Gastrocnemius medialis (tissue), 4 donors: ENCODE results near the gene WDR77. TPM values are rescaled to one million over a fixed set of nuclear protein-coding genes. Genes with fewer than 3 reads are reported as not detected.

Experiments
- ATAC-seq, 2 donors: fragments of 150-250 bp; one replicate each; pipeline ENCODE4 v1.9.1; 2016
- DNase-seq, 2 donors: peaks; one replicate each; pipeline ENCODE4 v3.0.0-alpha.2; 2019
- H3K27ac ChIP-seq, 4 donors: fragments of 200-600 bp; sonication (generic); 1 replicate in 1 of 4; 2 replicates in 3 of 4; pipeline ENCODE4 v1.5.1; 2016 to 2018; ENCODE audit warnings: mild to moderate bottlenecking in 2 of 4, moderate library complexity in 1 of 4
- H3K27me3 ChIP-seq, 3 donors: fragments of 200-600 bp; sonication (generic) in 2 of 3; 1 replicate in 1 of 3; 2 replicates in 2 of 3; pipeline versions ENCODE4 v1.5.1 to v1.6.0; 2016 to 2019; ENCODE audit warnings: mild to moderate bottlenecking in 1 of 3, moderate library complexity in 1 of 3
- H3K36me3 ChIP-seq, 2 donors: fragments of 200-600 bp; sonication (generic) in 1 of 2; one replicate each; pipeline ENCODE4 v1.5.1; 2017 to 2018
- H3K4me1 ChIP-seq, 2 donors: fragments of 200-600 bp; sonication (generic) in 1 of 2; one replicate each; pipeline ENCODE4 v1.5.1; 2016 to 2017; ENCODE audit warnings: mild to moderate bottlenecking in 2 of 2
- H3K4me3 ChIP-seq, 4 donors: fragments of 200-600 bp; sonication (generic) in 3 of 4; 1 replicate in 1 of 4; 2 replicates in 3 of 4; pipeline ENCODE4 v1.5.1; 2016 to 2019; ENCODE audit warnings: mild to moderate bottlenecking in 2 of 4
- H3K9me3 ChIP-seq, 3 donors: fragments of 200-600 bp; sonication (generic) in 2 of 3; 1 replicate in 1 of 3; 2 replicates in 2 of 3; pipeline ENCODE4 v1.5.1; 2016 to 2019
- CTCF ChIP-seq, 5 experiments: fragments of 450-650 bp in 3 of 5; fragments of 200-600 bp in 2 of 5; sonication (generic) in 2 of 5; IDR thresholded peaks in 4 of 5; conservative IDR thresholded peaks in 1 of 5; 1 replicate in 4 of 5; 2 replicates in 1 of 5; pipeline ENCODE4 v1.5.1; 2016 to 2019; ENCODE audit warnings: antibody characterized with exemption in 5 of 5, mild to moderate bottlenecking in 3 of 5, moderate library complexity in 3 of 5
- POLR2A ChIP-seq, 2 donors: fragments of 450-650 bp; IDR thresholded peaks; one replicate each; pipeline ENCODE4 v1.6.1; 2017; ENCODE audit warnings: antibody characterized with exemption in 2 of 2, mild to moderate bottlenecking in 2 of 2, moderate library complexity in 2 of 2
- in situ Hi-C, 4 donors: fragments of 200-750 bp; cut with MboI; loops; one replicate each; pipeline versions ENCODE4 v1.15.0 to v1.8.0; 2017; ENCODE audit warnings: low sequenced_read_pairs in 4 of 4
- intact Hi-C: fragments of 100-400 bp; cut with DNase I; formaldehyde crosslinking; loops from one replicate; pipeline ENCODE4 v1.15.1; 2023; ENCODE audit warnings: low total_unique reads
- total RNA-seq, 4 donors: library from RNA; depleted of rRNA; stranded (reverse); fragments of >200 nt; gene quantifications; one replicate each; pipeline versions ENCODE4 v1.1.0 to v1.2.3, GENCODE V29; 2016

Gene WDR77
- total RNA-seq, 4 donors from 2014 or later, result 53.3 to 59.2 (median 56.7) TPM

- H3K36me3 ChIP-seq, result peaks cover 0 to 12% of the 10 kb centered on the region in 2 donors
- H3K4me1 ChIP-seq, result peaks cover 8 to 12% of the 10 kb centered on the region in 2 donors
- ATAC-seq, result peak; percentile 94 to 95
- peak; percentile 71 to 75 for DNase-seq
- intact Hi-C loops, result loop anchor here (2.0 to 5.0 kb wide), 3 partner anchors 25 to 287 kb away; no protein-coding TSS in a partner anchor
- peak; percentile 58 to 72 (median 68) for TF ChIP-seq CTCF (IDR thresholded peaks at IDR 0.05 in 4 of 5, conservative IDR thresholded peaks at IDR 0.05 in 1 of 5)
- TF ChIP-seq POLR2A (IDR thresholded peaks at IDR 0.05), result no peak
- no peak overlapping the region for H3K4me3 ChIP-seq
- H3K27ac ChIP-seq, result peak overlapping the region; percentile 15 to 52 (median 27)
- H3K27me3 ChIP-seq, result no peaks in the 10 kb centered on the region
- in situ Hi-C loops, result loop anchor here (5.0 to 10.0 kb wide), 2 partner anchors 283 to 286 kb away; no protein-coding TSS in a partner anchor
- no peaks in the 10 kb centered on the region for H3K9me3 ChIP-seq
These were observed 32.5 kb upstream of the WDR77 start for GRCh38 chr1:111481387-111482221.

GRCh38 chr1:111480674-111481073, 31.6 kb upstream of the WDR77 start:
- in situ Hi-C loops, result loop anchor here (5.0 to 10.0 kb wide), 2 partner anchors 284 to 287 kb away; no protein-coding TSS in a partner anchor
- TF ChIP-seq POLR2A (IDR thresholded peaks at IDR 0.05) (no peak), CTCF (IDR thresholded peaks at IDR 0.05 in 4 of 5, conservative IDR thresholded peaks at IDR 0.05 in 1 of 5) (no peak)

GRCh38 chr1:111476761-111477309, 27.8 kb upstream of the WDR77 start:
- intact Hi-C loops (no loop called here), in situ Hi-C loops (no loop called here)

More at GRCh38 chr1:111480674-111481073, 31.6 kb upstream of the WDR77 start:
- peaks cover 0 to 12% of the 10 kb centered on the region in 2 donors for H3K36me3 ChIP-seq
- H3K4me1 ChIP-seq, result peaks cover 8 to 16% of the 10 kb centered on the region in 2 donors
- no peak overlapping the region for H3K27ac ChIP-seq
- intact Hi-C loops, result loop anchor here (2.0 to 5.0 kb wide), 2 partner anchors 232 to 288 kb away; no protein-coding TSS in a partner anchor
- H3K4me3 ChIP-seq, result no peak overlapping the region
- H3K9me3 ChIP-seq, result no peaks in the 10 kb centered on the region
- H3K27me3 ChIP-seq, result no peaks in the 10 kb centered on the region
- DNase-seq, result no peak
- no peak for ATAC-seq

GRCh38 chr1:111476214-111476613, 27.2 kb upstream of the WDR77 start:
- Histone ChIP-seq H3K4me1 (peaks cover 0 to 5% of the 10 kb centered on the region in 2 donors), H3K36me3 (peaks cover 0 to 37% of the 10 kb centered on the region in 2 donors), H3K27me3 (no peaks in the 10 kb centered on the region), H3K9me3 (no peaks in the 10 kb centered on the region), H3K27ac (peak overlapping the region in 1 of 4 donors; percentile 6), H3K4me3 (no peak overlapping the region)
- DNase-seq, result no peak
- TF ChIP-seq CTCF (IDR thresholded peaks at IDR 0.05 in 4 of 5, conservative IDR thresholded peaks at IDR 0.05 in 1 of 5) (no peak), POLR2A (IDR thresholded peaks at IDR 0.05) (no peak)
- intact Hi-C loops, result no loop called here
- ATAC-seq, result no peak
- in situ Hi-C loops, result no loop called here

More at GRCh38 chr1:111476761-111477309, 27.8 kb upstream of the WDR77 start:
- Histone ChIP-seq H3K4me3 (no peak overlapping the region), H3K36me3 (peaks cover 0 to 31% of the 10 kb centered on the region in 2 donors), H3K9me3 (no peaks in the 10 kb centered on the region), H3K4me1 (peaks cover 2 to 11% of the 10 kb centered on the region in 2 donors), H3K27ac (peak overlapping the region in 1 of 4 donors; percentile 12), H3K27me3 (no peaks in the 10 kb centered on the region)
- TF ChIP-seq CTCF (IDR thresholded peaks at IDR 0.05 in 4 of 5, conservative IDR thresholded peaks at IDR 0.05 in 1 of 5) (no peak), POLR2A (IDR thresholded peaks at IDR 0.05) (no peak)
- DNase-seq (no peak), ATAC-seq (no peak)
